ENCODE data around the gene BCAS4.

BCAS4 gene, protein sequence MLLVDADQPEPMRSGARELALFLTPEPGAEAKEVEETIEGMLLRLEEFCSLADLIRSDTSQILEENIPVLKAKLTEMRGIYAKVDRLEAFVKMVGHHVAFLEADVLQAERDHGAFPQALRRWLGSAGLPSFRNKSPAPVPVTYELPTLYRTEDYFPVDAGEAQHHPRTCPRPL

DNA sequence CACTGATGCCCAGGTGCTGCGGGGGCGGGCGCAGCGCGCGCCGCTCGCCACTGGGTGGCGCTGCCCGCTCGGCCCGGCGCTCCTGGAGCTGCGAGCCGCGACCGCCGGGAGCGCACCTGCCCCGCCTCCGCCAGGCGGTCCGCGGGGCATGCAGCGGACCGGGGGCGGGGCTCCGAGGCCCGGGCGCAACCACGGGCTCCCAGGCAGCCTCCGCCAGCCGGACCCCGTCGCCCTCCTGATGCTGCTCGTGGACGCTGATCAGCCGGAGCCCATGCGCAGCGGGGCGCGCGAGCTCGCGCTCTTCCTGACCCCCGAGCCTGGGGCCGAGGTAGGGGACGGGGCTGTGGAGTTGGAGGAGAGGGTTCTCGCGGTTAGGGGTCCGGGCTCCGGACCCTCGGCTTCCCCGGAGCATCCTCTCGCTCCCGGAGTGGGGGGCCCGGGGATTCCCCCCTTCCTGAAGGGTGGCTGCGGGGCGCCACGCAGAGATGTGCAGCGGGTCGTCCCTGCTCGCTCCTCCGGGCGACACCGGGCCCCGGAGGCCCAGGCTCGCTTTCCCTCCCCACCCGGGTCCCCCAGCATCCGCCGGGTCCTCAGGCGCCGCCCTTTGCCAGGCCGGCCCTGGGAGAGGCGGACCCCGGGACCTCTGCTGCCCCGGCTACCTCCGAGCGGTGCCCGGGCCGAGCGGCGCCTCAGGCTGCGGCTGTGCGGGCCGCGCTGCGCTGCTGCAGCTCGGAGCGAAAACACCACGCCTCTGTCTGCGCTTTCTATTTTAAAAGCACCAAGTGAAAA is at the start of gene BCAS4:
TSS of gene BCAS4 (plus strand) at position 216 of the 789 bp plus-strand sequence. CDS start at position 239, 23 bp downstream.
- Histone ChIP-seq H3K9me3 (no peaks in the 10 kb centered on the region), H3K36me3 (replicated peaks) (0 out of 2 replicates have a peak, but pooled peaks cover 3% of the 10 kb centered on the region), H3K4me3 (peak within 1 kb of the TSS; percentile 94), H3K27me3 (ENCODE audit: low read depth) (no peaks in the 10 kb centered on the region), H3K4me1 (peaks cover 17% of the 10 kb centered on the region)
- peak; percentile 77 to 84 for DNase-seq (ENCODE audit: low spot score in 2 of 2)
- in situ Hi-C loops (cut with MboI; ENCODE audit: low sequenced_read_pairs): no loop called here

DNA sequence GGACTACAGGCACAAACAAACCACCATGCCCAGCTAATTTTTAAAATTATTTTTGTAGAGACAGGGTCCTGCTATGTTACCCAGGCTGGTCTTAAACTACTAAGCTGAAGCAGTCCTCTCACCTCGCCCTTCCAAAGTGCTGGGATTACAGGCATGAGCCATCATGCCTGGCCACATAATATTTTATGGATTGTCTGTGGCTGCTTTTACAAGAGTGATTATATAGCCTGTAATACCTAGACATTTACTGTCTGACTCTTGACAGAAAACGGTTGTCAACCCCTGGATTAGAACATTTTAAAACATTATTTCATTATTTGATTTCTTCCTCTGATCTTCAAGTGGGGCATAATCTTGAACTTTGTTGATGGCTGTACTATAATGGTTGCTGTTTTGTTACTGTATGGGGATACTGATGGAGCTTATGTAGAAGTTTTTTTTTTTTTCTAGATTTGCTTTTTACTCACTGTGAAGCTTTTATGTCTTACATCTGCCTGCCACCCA is 49.2 kb upstream of the BCAS4 start:
- in situ Hi-C loops (cut with MboI; ENCODE audit: low sequenced_read_pairs): no loop called here
- Histone ChIP-seq H3K9me3 (no peaks in the 10 kb centered on the region), H3K4me1 (peaks cover 34% of the 10 kb centered on the region), H3K36me3 (replicated peaks) (peaks cover 16% of the 10 kb centered on the region), H3K4me3 (no peak overlapping the region), H3K27me3 (ENCODE audit: low read depth) (no peaks in the 10 kb centered on the region)
- no peak for DNase-seq (ENCODE audit: low spot score in 2 of 2)

DNA sequence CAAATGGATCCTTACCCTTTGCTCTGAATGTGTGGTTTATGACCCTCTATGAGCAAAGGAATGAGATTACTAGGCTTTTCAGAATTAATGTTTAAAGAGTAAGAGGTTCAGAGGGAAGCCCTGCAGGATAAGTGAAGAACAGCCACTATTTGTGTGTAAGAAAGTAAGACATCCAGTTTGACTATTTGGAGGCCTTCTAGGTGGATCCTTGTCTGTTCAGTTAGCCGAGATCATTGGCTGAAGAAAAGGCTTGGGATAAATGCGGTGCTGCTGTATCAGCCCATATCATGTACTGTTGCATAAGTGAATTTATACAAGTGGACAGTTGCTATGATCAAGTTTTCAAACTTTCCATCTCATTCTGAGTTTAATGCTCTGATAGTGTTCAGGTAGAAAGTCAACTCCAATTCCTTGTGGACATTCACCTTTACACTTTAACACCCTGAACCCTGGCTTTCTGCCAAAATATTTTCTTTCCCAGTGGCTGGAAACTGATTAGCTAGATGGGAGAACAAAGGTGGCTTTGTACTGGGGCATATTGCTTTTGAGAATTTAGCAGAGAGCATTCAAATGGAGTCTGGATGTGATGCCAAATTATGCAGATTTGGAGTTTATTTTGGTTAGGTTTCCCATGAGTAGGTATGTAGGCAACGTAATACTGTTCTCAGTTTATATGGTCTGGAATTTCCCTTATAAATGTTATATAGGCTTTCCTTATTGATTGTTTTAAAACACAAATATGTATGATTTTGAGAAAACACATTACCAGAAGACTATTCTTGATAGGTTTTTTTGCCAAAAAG is 48.5 kb upstream of the BCAS4 start:
- DNase-seq (ENCODE audit: low spot score in 2 of 2): peak in 1 of 2 experiments; percentile 50
- H3K36me3 ChIP-seq (replicated peaks): peaks cover 16% of the 10 kb centered on the region
- H3K9me3 ChIP-seq: no peaks in the 10 kb centered on the region
- peaks cover 34% of the 10 kb centered on the region for H3K4me1 ChIP-seq
- in situ Hi-C loops (cut with MboI; ENCODE audit: low sequenced_read_pairs): no loop called here
- H3K27me3 ChIP-seq (ENCODE audit: low read depth): no peaks in the 10 kb centered on the region
- H3K4me3 ChIP-seq: no peak overlapping the region

DNA sequence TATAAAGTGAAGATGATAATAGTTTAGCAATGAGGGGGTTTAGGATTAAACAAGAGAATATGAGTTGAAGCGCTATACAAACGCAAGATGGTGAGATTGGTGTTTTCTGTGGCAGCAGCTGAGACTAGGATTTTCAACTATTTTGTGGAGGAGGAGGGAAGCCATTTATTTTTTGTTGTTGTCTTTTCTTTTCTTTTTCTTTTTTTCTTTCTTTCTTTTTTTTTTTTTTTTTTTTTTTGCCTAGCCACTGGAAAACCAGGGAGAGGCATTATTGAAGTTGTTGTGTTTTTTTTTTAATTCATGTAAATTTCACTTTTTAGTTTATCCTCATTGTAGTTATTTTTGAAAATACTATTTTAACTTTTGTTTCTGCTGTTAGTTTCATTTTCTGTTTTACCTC is 47.6 kb upstream of the BCAS4 start:
- Histone ChIP-seq H3K36me3 (replicated peaks) (peaks cover 16% of the 10 kb centered on the region), H3K4me3 (no peak overlapping the region), H3K4me1 (peaks cover 31% of the 10 kb centered on the region), H3K9me3 (no peaks in the 10 kb centered on the region), H3K27me3 (ENCODE audit: low read depth) (no peaks in the 10 kb centered on the region)
- no peak for DNase-seq (ENCODE audit: low spot score in 2 of 2)
- in situ Hi-C loops (cut with MboI; ENCODE audit: low sequenced_read_pairs): no loop called here

DNA sequence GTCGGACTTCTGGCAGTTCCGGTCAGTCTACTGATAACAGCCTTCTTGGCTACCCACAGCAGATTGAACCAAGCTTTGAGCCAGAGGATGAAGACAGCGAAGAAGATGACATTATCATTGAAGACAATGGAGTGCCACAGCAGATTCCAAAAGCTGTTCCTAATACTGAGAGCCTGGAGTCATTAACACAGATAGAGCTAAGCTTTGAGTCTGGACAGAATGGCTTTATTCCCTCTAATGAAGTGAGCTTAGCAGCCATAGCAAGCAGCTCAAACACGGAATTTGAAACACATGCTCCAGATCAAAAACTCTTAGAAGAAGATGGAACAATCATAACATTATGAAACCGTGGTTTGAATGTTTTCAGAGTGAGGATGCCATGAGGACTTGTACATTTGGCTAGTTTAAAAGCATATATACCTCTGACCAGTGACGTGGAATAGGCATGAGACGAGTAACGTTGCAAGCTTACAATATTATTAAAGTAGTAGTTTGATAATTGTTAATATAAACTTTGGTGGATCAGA is 44.7 kb upstream of the BCAS4 start:
- H3K9me3 ChIP-seq: no peaks in the 10 kb centered on the region
- no peaks in the 10 kb centered on the region for H3K27me3 ChIP-seq (ENCODE audit: low read depth)
- no peak overlapping the region for H3K4me3 ChIP-seq
- H3K4me1 ChIP-seq: peaks cover 19% of the 10 kb centered on the region
- no peak for DNase-seq (ENCODE audit: low spot score in 2 of 2)
- in situ Hi-C loops (cut with MboI; ENCODE audit: low sequenced_read_pairs): no loop called here
- peaks cover 16% of the 10 kb centered on the region for H3K36me3 ChIP-seq (replicated peaks)

DNA sequence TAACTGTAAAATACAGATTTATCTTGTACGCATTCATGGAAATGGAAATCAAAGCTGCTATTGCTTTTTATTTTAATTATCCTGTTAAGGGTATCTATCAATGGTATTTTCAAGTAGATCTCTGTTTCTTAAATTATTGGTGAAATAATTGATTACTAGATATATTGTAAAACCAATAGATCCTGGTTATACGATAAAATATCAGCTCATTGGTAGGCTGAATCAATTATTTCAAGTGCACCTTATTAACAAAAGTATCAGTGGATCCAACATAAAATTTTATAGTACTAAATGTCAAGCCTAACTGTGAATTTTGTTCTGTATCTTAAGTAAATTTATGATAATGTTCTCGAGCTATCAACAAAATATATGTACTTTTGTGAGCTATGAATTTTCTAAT is 41.7 kb upstream of the BCAS4 start:
- Histone ChIP-seq H3K27me3 (ENCODE audit: low read depth) (no peaks in the 10 kb centered on the region), H3K36me3 (replicated peaks) (peaks cover 13% of the 10 kb centered on the region), H3K4me1 (no peaks in the 10 kb centered on the region), H3K9me3 (no peaks in the 10 kb centered on the region), H3K4me3 (no peak overlapping the region)
- no peak for DNase-seq (ENCODE audit: low spot score in 2 of 2)
- in situ Hi-C loops (cut with MboI; ENCODE audit: low sequenced_read_pairs): no loop called here

DNA sequence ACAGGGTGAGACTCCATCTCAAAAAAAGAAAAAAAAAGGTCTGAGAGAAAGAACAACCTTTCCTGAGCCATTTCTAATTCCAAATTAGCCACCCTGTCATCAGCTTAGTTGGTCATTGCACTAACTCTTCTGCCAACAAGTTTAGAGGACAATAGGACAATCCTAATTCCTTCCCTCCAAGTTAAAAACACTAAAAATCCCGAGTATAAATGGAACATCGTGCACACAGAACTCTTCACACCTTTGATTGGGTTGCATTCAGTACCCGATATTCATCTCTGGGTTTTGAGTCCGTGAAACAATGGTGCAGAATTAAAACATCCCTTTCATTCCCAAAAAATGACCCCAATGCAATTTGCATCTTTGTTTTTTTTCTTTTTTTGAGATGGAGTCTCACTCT is 40.4 kb upstream of the BCAS4 start:
- in situ Hi-C loops (cut with MboI; ENCODE audit: low sequenced_read_pairs): no loop called here

DNA sequence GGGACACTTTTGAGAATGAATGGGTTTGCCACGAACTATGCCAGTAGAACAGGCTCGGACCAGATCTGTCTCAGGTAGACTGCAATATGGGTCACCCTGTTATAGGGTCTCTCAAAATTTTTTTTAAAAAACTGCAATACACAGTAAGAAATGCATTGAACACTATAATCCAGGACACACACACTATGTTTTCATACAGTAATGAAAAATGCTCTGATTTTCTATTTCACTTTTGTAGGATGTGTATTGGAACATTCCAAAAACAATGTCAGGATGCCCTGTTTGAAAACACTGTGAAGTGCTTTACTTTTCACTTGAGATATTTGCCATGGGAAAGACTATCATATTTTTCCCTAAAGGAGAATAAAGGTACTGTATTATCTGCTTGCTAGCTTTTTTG is 38.4 kb upstream of the BCAS4 start:
- no peaks in the 10 kb centered on the region for H3K9me3 ChIP-seq
- in situ Hi-C loops (cut with MboI; ENCODE audit: low sequenced_read_pairs): no loop called here
- no peaks in the 10 kb centered on the region for H3K27me3 ChIP-seq (ENCODE audit: low read depth)
- H3K4me1 ChIP-seq: no peaks in the 10 kb centered on the region
- no peak overlapping the region for H3K4me3 ChIP-seq
- H3K36me3 ChIP-seq (replicated peaks): no peaks in the 10 kb centered on the region
- DNase-seq (ENCODE audit: low spot score in 2 of 2): no peak

More for the DNA sequence above, 40.4 kb upstream of the BCAS4 start:
- no peaks in the 10 kb centered on the region for H3K27me3 ChIP-seq (ENCODE audit: low read depth)
- H3K4me1 ChIP-seq: no peaks in the 10 kb centered on the region
- H3K4me3 ChIP-seq: no peak overlapping the region
- peaks cover 10% of the 10 kb centered on the region for H3K36me3 ChIP-seq (replicated peaks)
- DNase-seq (ENCODE audit: low spot score in 2 of 2): no peak
- no peaks in the 10 kb centered on the region for H3K9me3 ChIP-seq

DNA sequence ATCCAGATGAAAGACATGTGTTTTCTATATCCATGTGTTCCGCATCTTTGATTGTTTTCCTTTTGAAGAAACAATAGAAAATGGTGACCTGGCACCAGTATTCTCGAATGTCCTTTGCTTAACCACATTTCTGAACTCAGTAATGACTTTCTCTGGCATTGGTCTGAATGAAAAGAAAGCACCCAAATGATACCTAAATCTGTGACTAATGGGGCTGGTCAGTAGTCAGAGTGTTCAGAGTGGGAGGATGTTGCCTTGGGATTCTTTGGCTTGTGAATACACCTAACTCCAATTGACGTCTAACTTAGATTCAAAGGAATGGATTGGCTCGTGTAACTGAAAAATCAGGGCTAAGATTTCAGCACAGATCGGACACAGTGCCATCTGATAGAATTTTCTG is 36.4 kb upstream of the BCAS4 start:
- Histone ChIP-seq H3K4me3 (no peak overlapping the region), H3K27me3 (ENCODE audit: low read depth) (no peaks in the 10 kb centered on the region), H3K4me1 (no peaks in the 10 kb centered on the region), H3K9me3 (no peaks in the 10 kb centered on the region), H3K36me3 (replicated peaks) (no peaks in the 10 kb centered on the region)
- in situ Hi-C loops (cut with MboI; ENCODE audit: low sequenced_read_pairs): no loop called here
- DNase-seq (ENCODE audit: low spot score in 2 of 2): no peak

DNA sequence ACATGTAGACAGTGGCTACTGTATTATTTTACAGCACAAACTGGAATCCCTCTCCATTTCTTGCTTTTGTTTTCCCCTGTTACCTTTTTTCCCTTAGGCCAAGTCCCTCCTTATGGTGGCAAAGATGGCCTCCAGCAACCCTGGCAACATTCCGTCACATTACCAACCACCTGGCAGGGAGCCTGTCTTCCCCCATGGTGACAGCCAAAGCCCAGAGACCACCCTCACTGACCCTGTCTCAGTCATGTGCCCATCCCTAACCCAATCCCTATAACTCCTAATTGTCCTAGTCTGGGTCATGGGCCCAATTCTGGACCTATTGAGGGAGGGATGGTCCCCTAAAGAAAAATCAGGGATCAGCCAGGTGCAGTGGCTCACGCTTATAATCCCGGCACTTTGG is 35.9 kb upstream of the BCAS4 start:
- Histone ChIP-seq H3K27me3 (ENCODE audit: low read depth) (no peaks in the 10 kb centered on the region), H3K4me3 (no peak overlapping the region), H3K36me3 (replicated peaks) (no peaks in the 10 kb centered on the region), H3K4me1 (no peaks in the 10 kb centered on the region), H3K9me3 (no peaks in the 10 kb centered on the region)
- in situ Hi-C loops (cut with MboI; ENCODE audit: low sequenced_read_pairs): no loop called here
- no peak for DNase-seq (ENCODE audit: low spot score in 2 of 2)

DNA sequence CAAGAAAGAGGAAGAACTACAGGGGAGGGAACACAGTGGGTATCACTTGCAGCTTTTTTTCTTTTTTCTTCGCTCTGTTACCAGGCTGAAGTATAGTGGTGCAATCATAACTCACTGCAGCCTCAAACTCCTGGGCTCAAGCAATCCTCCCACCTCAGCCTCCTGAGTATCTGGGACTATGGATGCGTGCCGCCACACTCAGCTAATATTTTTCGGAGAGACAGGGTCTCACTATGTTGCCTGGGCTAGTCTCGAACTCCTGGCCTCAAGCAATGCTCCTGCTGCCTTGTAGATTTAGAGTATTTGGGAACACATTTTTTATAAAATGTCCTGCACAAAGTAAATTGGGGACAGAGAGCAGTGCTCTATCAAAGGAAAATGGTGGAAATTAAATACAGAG is 35.2 kb upstream of the BCAS4 start:
- Histone ChIP-seq H3K4me3 (no peak overlapping the region), H3K4me1 (no peaks in the 10 kb centered on the region), H3K27me3 (ENCODE audit: low read depth) (no peaks in the 10 kb centered on the region), H3K36me3 (replicated peaks) (no peaks in the 10 kb centered on the region), H3K9me3 (no peaks in the 10 kb centered on the region)
- in situ Hi-C loops (cut with MboI; ENCODE audit: low sequenced_read_pairs): no loop called here
- no peak for DNase-seq (ENCODE audit: low spot score in 2 of 2)

DNA sequence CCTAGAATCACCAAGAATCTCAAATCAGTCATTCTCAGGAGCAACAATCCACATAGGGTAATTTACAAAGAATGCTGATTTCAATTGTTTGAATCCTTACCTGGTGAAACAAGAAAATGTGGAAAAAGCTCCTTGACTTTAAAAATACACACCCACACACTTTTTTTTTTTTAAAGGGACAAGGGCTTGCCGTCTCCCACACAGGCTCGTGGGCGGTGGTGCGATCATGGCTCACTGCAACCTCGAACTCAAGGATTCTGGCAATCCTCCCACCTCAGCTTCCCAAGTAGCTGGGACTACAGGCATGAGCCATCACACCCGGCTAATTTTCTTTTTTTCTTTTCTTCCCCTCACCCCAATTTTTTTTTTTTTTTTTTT is 32.8 kb upstream of the BCAS4 start:
- Histone ChIP-seq H3K36me3 (replicated peaks) (no peaks in the 10 kb centered on the region), H3K9me3 (no peaks in the 10 kb centered on the region), H3K4me1 (peaks cover 10% of the 10 kb centered on the region), H3K4me3 (no peak overlapping the region), H3K27me3 (ENCODE audit: low read depth) (no peaks in the 10 kb centered on the region)
- DNase-seq (ENCODE audit: low spot score in 2 of 2): no peak
- in situ Hi-C loops (cut with MboI; ENCODE audit: low sequenced_read_pairs): no loop called here

DNA sequence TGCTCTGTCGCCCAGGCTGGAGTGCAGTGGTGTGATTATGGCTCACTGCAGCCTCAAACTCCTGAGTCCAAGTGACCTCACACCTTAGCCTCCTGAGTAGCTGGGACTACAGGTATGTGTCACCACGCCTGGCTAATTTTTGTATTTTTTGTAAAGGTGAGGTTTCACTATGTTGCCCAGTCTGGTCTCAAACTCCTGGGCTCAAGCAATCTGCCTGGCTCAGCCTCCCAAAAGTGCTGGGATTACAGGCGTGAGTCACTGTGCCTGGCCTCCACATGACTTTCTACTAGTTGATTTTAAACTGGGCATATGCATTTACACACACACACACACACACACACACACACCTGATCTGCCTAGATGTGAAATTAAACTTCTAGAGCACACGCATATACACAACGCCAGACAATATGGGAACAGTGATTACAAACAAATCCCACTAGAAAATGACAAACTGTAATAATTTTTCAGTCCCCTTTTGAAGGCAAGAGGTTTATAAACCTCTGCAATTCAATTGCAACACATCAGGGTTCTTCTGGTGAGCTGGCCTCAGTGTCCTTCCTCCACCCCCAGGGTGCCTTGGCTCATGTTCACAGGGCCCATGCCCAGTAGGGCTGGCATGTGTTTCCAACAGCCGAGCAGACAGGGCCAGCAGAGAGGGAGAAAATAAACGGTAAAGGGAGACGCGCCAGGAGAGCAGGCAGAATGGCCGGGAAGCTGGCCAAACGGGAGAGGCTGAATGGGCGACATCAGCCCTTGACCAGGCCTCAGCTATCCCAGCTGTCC is 32.2 kb upstream of the BCAS4 start:
- peaks cover 15% of the 10 kb centered on the region for H3K4me1 ChIP-seq
- H3K36me3 ChIP-seq (replicated peaks): no peaks in the 10 kb centered on the region
- DNase-seq (ENCODE audit: low spot score in 2 of 2): no peak
- in situ Hi-C loops (cut with MboI; ENCODE audit: low sequenced_read_pairs): no loop called here
- H3K27me3 ChIP-seq (ENCODE audit: low read depth): no peaks in the 10 kb centered on the region
- no peak overlapping the region for H3K4me3 ChIP-seq
- H3K9me3 ChIP-seq: no peaks in the 10 kb centered on the region
